Measurements from ENCODE around the gene IL36B.
"Not testable (repeated sequence)": the region's sequence is repeated elsewhere in the genome, so short reads cannot be mapped to it uniquely, and the experiment has no call there.

Gene IL36B

GRCh38 chr2:113052396-113052917, at the start of gene IL36B:
IL36B (minus strand) TSS chr2:113052867.
- no peak for DNase-seq (ENCODE audit: low spot score)

DNA sequence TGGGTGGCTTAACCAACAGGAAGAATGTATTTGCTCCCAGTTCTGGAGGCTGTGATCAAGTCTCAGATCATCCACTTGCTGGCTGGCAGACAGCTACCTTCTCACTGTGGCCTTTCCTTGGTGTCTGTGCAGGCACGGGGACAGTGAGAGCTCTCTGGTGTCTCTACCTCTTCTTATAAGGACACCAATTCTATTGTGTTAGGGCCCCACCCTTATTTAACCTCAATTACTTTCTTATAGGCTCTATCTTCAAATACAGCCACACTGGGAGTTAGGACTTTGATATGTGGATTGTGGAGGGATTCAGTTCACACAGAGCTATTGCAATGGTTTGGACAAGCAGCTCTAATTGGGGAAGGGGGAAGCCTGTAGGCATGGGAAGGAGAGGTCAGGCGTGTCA, 49.5 kb upstream of the IL36B start:
- no peak for DNase-seq (ENCODE audit: low spot score)

GRCh38 chr2:113098532-113098931, 45.9 kb upstream of the IL36B start:
- no peak for DNase-seq (ENCODE audit: low spot score)

DNA sequence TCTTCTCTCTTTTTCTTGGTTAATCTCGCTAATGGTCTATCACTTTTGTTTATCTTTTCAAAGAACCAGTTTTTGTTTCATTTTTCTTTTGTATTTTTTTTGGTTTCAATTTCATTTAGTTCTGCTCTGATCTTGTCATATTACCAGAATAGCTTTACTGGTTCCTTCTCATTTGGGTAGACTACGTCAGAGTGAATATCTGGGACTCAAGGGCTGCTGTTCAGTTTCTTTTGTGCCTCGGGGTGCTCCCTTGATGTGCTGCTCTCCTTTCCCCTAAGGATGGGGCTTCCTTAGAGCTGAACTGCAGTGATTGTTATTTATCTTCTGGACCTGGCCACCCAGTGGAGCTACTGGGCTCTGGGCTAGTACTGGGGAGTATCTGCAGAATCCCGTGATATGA, 45.4 kb upstream of the IL36B start:
- no peak for DNase-seq (ENCODE audit: low spot score)

- DNase-seq (ENCODE audit: low spot score), result not testable (repeated sequence)
Measured at GRCh38 chr2:113096842-113097618, 44.4 kb upstream of the IL36B start.

DNA sequence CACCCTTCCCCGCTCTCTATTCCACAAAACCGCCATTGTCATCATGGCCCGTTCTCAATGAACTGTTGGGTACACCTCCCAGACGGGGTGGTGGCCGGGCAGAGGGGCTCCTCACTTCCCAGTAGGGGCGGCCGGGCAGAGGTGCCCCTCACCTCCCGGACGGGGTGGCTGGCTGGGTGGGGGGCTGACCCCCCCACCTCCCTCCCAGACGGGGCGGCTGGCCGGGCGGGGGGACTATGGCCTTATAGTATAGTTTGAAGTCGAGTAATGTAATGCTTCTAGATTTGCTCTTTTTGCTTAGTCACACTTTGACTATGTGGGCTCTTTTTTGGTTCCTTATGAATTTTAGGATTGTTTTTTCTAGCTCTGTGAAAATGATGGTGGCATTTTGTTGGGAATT, 43.6 kb upstream of the IL36B start:
- DNase-seq (ENCODE audit: low spot score), result not testable (repeated sequence)

DNA sequence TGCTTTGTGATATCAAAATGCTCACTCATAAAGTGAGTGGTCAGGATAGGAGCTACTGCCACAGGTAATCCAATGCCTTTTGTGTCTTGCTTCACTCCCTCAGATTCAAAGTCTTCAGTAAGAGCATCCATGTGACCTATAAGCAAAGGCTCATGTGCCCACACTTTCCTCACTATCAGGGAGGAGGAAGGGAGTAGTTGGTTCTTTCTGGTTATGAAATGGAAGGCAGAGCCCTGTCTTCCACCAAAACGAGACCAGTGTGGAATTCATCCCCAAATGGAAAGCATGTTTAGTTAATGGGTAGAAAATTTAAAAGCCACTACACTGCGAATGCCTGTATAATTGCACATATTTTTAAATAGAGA, 40.9 kb upstream of the IL36B start:
- no peak for DNase-seq (ENCODE audit: low spot score)

GRCh38 chr2:113092864-113093612, 40.4 kb upstream of the IL36B start:
- no peak for DNase-seq (ENCODE audit: low spot score)

DNA sequence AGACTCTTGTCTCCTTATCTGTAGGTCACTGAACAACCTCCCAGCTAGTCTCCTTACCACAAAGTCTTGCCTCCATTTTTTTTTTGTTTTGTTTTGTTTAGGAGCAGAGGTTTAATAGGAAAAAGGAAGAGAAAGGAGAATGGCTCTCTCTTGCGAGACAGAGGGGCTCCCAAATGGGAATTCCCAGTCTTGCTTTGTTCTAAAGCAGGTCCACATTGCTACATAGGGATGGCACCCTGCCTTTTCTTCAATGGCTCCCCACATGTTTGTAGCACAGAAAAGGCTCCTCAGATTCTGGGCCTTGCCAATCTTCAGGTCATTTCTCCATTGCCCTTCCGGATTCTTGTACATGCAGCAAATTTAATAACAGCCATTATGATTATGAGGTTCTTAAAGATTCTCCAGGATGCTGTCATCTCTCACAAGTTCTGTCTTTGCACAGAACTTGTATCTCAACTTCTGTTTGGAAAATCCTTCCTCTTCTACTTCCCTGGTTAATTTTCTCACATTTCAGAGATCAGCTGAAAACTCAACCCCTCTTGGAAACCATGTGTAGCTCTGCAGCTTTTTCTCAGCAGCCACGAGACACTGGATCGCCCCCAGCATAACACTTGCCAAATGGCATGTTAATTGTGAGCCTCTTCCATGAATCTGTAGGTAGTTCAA, 38.7 kb upstream of the IL36B start:
- DNase-seq (ENCODE audit: low spot score), result no peak

GRCh38 chr2:113089916-113090315, 37.2 kb upstream of the IL36B start:
- DNase-seq (ENCODE audit: low spot score), result no peak

- no peak for DNase-seq (ENCODE audit: low spot score)
Measured at GRCh38 chr2:113088213-113088992, 35.7 kb upstream of the IL36B start.

DNA sequence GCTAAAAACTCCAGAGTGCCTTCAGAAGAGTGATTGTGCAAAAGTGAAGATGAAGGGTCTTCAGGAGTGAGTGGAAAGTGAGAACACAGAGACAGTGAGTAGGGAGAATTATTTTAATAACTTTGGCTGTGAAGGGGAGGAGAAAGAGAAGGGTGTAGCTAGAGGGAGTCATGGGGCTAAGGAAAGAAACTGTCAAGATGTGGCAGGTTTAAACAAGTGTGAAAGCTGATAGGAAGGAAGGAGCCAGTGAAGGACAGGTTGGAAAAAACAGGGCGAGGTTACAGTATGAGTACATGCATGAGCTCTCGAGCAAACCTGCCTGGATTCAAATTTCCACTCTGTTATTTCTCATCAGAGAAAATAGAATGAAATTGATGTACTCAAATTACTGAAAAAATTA, 32.9 kb upstream of the IL36B start:
- no peak for DNase-seq (ENCODE audit: low spot score)

DNA sequence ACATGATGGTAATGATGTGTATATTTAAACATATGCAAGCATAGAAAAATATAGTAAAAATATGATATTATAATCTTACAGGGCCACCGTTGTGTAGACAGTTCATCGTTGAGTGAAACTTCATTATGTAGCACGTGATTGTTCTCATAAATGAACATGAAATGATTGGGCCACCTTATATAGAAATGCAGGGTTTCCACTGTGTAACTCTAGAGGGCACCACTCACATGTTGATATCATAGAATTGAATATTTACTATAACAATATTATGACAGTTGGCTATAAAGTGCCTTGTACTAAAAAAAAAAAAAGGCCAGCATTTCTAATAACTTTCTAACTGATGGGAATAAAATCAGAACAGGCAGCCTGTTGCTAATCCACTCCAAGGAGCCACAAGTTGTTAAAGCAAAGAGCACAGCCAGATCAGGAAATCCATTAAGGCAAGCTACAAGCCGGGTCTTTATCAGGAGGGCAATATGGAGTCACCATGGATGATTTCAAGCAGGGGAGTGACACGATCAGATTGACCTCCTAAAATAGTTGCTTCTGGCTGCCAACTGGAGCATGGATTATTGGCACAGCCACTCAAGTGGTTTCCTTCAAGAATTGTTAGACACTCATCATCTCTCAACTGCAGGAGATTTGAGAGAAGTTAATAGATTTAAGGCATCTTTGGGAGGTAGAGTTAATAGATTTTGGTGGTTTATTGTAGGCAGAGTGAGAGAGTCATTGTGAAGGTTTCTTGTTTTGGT, 31.8 kb upstream of the IL36B start:
- DNase-seq (ENCODE audit: low spot score), result peak; percentile 30

GRCh38 chr2:113083296-113083695, 30.6 kb upstream of the IL36B start:
- DNase-seq (ENCODE audit: low spot score), result no peak

DNA sequence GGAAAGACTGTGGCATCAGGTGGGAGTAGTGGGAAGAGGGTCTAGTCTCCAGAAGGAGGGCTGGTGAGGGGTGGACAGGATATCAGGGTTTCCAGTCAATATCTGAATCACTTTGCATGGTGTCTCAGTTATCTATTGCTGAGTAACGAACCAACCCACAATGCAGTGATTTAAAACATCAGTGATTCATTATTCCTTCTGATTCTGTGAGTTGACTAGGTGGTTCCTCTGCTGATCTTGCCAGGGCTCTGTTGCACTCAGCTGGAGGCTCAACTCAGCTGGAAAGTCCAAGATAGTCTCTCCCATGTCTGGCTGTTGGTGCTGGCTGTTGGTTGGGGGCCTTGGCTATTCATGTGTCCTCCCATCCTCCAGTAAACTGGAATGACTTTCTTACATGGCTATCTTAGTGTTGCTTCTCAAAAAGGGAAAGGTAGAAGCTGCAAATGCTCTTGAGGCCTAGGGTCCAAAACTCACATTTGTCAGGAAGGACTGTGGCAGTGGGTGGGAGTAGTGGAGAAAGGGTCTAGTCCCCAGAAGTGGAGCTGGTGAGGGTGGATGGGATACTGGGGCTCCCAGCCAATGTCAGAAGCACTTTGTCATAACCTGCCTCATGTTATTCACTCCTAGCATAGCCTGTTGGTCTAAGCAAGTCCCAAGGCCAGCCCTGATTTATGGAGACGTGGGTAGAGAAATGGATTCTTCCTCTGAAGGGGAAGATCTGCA, 29.0 kb upstream of the IL36B start:
- no peak for DNase-seq (ENCODE audit: low spot score)

DNA sequence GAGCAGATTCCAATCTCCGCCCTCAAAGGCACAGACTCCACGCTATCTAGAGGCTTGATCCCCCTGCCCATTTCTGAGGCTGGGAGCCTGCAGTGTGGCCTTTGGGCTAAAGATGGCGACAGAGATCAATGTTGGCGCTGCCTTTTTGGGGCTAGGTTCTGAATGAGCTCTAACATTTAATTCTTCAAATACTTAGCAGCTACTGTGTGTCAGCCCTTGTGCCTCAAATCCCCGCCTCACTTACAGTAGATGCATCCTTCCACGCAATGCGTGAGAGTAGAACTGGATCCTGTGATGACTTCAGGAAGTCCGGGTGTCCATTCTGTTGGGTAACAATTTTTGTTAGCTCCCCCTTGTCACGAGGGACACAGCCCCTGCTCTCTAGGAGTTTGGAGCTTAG, 27.5 kb upstream of the IL36B start:
- DNase-seq (ENCODE audit: low spot score), result peak; percentile 64

- no peak for DNase-seq (ENCODE audit: low spot score)
Measured at GRCh38 chr2:113079131-113079530, 26.5 kb upstream of the IL36B start.

- DNase-seq (ENCODE audit: low spot score), result no peak
Measured at GRCh38 chr2:113078350-113078839, 25.7 kb upstream of the IL36B start.

DNA sequence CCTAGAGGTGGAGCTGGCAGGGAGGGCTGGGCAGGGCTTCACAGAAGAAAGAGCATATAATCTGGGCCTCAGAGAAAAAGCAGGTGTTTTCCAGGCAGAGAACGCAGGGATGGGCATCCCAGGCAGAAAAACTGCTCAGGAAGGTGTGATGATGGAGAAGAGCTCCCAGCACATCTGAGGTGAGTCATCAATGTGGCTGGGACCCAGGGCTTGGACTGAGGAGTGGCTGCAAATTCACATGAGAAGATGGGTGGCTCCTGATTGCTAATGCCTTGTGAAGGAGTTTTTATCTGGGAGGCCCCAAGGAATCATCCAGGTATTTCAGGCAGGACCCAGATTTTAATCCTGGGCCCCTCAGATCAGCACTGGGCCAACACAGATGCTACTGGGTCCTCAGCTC, 25.3 kb upstream of the IL36B start:
- no peak for DNase-seq (ENCODE audit: low spot score)

DNA sequence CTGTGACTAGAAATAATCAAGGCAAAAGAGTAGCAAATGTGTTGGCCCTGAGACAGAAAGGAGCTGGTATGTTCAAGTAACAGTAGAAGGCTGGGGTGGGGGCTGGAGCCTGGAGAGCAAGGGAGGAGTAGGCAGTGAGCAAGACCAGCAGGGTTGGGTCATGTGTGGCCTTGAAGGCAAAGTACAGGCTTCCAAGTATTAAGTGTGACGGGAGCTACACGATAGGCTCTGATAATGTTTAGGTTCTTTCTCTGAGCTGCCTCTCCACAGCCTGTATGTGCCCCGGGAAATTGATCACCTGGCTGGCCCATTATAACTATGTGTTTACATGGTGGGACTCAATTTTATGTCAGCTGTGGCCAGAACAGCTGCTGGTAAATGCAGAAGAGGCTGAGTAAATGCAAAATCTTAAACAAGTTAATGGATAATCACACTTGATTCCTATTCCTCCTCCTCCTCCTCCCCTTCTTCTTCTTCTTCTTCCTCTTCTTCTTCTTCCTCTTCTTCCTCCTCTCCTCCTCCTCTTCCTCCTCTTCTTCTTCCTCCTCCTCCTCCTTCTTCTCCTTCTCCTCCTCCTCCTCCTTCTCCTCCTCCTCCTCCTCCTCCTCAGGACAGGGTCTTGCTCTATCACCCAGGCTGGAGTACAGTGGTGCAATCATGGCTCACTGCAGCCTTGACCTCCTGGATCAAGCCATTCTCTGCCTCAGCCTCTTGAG, 24.4 kb upstream of the IL36B start:
- no peak for DNase-seq (ENCODE audit: low spot score)

Data from GM03348 (cell line).